Dermis microvascular lymphatic vessel endothelial cell (primary cell): ENCODE results near the gene PKDCC. TPM values are rescaled to one million over a fixed set of nuclear protein-coding genes. Genes with fewer than 3 reads are reported as not detected.

ENCODE experiments used
- DNase-seq, 2 donors: peaks; one replicate each; pipeline versions ENCODE4 v3.0.0 to v3.0.0-alpha.2; 2010; ENCODE audit warnings: low read depth in 2 of 2
- total RNA-seq: library from RNA; depleted of rRNA; stranded (reverse); fragments of >200 nt; gene quantifications from 2 replicates; pipeline ENCODE4 v1.2.1, GENCODE V29; 2014

Gene PKDCC
- total RNA-seq, 1 donor from 2014 or later = 3.0 TPM

- peak; percentile 47 to 62 for DNase-seq
Measured at GRCh38 chr2:42086500-42086953, 38.7 kb downstream of the PKDCC start.

- DNase-seq = no peak
Measured at GRCh38 chr2:42087137-42087856, 39.5 kb downstream of the PKDCC start.

- DNase-seq = no peak
Measured at GRCh38 chr2:42087857-42088195, 40.0 kb downstream of the PKDCC start.

GRCh38 chr2:42089340-42089925, 41.6 kb downstream of the PKDCC start:
- DNase-seq = peak; percentile 26 to 64

GRCh38 chr2:42090216-42090615, 42.4 kb downstream of the PKDCC start:
- no peak for DNase-seq

- no peak for DNase-seq
Measured at GRCh38 chr2:42091671-42092070, 43.9 kb downstream of the PKDCC start.

GRCh38 chr2:42092084-42092996, 44.5 kb downstream of the PKDCC start:
- peak in 1 of 2 donors; percentile 52 for DNase-seq

- no peak for DNase-seq
Measured at GRCh38 chr2:42094114-42094513, 46.3 kb downstream of the PKDCC start.

- peak; percentile 63 to 81 for DNase-seq
Measured at GRCh38 chr2:42095923-42096408, 48.1 kb downstream of the PKDCC start.

- DNase-seq = no peak
Measured at GRCh38 chr2:42096869-42097591, 49.2 kb downstream of the PKDCC start.

GRCh38 chr2:42098571-42099437, 51.0 kb downstream of the PKDCC start:
- DNase-seq = no peak

- DNase-seq = no peak
Measured at GRCh38 chr2:42099438-42100173, 51.8 kb downstream of the PKDCC start.

- no peak for DNase-seq
Measured at GRCh38 chr2:42100683-42101205, 52.9 kb downstream of the PKDCC start.

GRCh38 chr2:42101206-42102023, 53.6 kb downstream of the PKDCC start:
- peak; percentile 23 to 66 for DNase-seq

GRCh38 chr2:42102024-42102590, 54.3 kb downstream of the PKDCC start:
- DNase-seq = peak in 1 of 2 donors; percentile 40

GRCh38 chr2:42102591-42103450, 55.0 kb downstream of the PKDCC start:
- DNase-seq = peak in 1 of 2 donors; percentile 14

GRCh38 chr2:42103829-42104228, 56.0 kb downstream of the PKDCC start:
- no peak for DNase-seq
